ENCODE measurements around the gene SPEG. TPM values are rescaled to one million over a fixed set of nuclear protein-coding genes. Genes with fewer than 3 reads are reported as not detected.

SPEG gene
- total and polyA plus RNA-seq, 3 experiments from 2014 or later: 0.48 to 1.0 (median 0.94) TPM

- DNase-seq: no peak
- Histone ChIP-seq H3K36me3 (ENCODE audit: insufficient read depth, low read length) (no peaks in the 10 kb centered on the region), H3K4me1 (ENCODE audit: insufficient read depth, low read length) (no peaks in the 10 kb centered on the region), H3K9me3 (ENCODE audit: low read length) (no peaks in the 10 kb centered on the region), H3K27ac (ENCODE audit: low read depth, low read length) (no peak overlapping the region), H3K27me3 (ENCODE audit: insufficient read depth, low read length, poor library complexity, severe bottlenecking) (peaks cover 22% of the 10 kb centered on the region), H3K4me3 (ENCODE audit: low read length) (no peak overlapping the region)
- H3K27me3 Mint-ChIP-seq: peaks cover 30 to 61% of the 10 kb centered on the region in 2 donors
- CTCF ChIA-PET: interaction anchor here (1.1 to 6.2 kb wide), 5 partner anchors 11 to 83 kb away, joined by 3 to 26 read pairs (median 4); partner anchors contain the start of gene GMPPA
- H3K9me3 Mint-ChIP-seq: no peaks in the 10 kb centered on the region
- H3K4me1 Mint-ChIP-seq: peaks cover 0 to 16% (median 2%) of the 10 kb centered on the region in 3 donors
- no peaks in the 10 kb centered on the region for H3K36me3 Mint-ChIP-seq
- H3K27ac Mint-ChIP-seq: no peak overlapping the region
- POLR2A ChIA-PET: no interaction called here
- H3K4me3 Mint-ChIP-seq: peak overlapping the region; percentile 34 to 82 (median 40)
These were observed 50.5 kb downstream of the SPEG start for GRCh38 chr2:219485201-219485580.

GRCh38 chr2:219486380-219486959 is 51.8 kb downstream of the SPEG start:
- POLR2A ChIA-PET: no interaction called here

GRCh38 chr2:219488149-219488843 is 53.7 kb downstream of the SPEG start:
- H3K4me1 ChIP-seq (ENCODE audit: insufficient read depth, low read length): no peaks in the 10 kb centered on the region
- H3K36me3 ChIP-seq (ENCODE audit: insufficient read depth, low read length): no peaks in the 10 kb centered on the region
- no peaks in the 10 kb centered on the region for H3K9me3 ChIP-seq (ENCODE audit: low read length)
- peaks cover 50 to 61% of the 10 kb centered on the region in 2 donors for H3K27me3 Mint-ChIP-seq
- H3K27ac ChIP-seq (ENCODE audit: low read depth, low read length): no peak overlapping the region
- H3K4me1 Mint-ChIP-seq: peaks cover 0 to 16% (median 2%) of the 10 kb centered on the region in 3 donors
- peaks cover 26% of the 10 kb centered on the region for H3K27me3 ChIP-seq (ENCODE audit: insufficient read depth, low read length, poor library complexity, severe bottlenecking)
- no peaks in the 10 kb centered on the region for H3K36me3 Mint-ChIP-seq
- H3K9me3 Mint-ChIP-seq: no peaks in the 10 kb centered on the region
- H3K27ac Mint-ChIP-seq: no peak overlapping the region
- DNase-seq: no peak
- no peak overlapping the region for H3K4me3 Mint-ChIP-seq
- H3K4me3 ChIP-seq (ENCODE audit: low read length): no peak overlapping the region
- ChIA-PET POLR2A (no interaction called here), CTCF (no interaction called here)

More at GRCh38 chr2:219486380-219486959, 51.8 kb downstream of the SPEG start:
- Mint-ChIP-seq H3K27me3 (peaks cover 39 to 62% of the 10 kb centered on the region in 2 donors), H3K4me1 (peaks cover 0 to 16% (median 2%) of the 10 kb centered on the region in 3 donors), H3K4me3 (no peak overlapping the region), H3K9me3 (no peaks in the 10 kb centered on the region), H3K27ac (no peak overlapping the region), H3K36me3 (no peaks in the 10 kb centered on the region)
- Histone ChIP-seq H3K9me3 (ENCODE audit: low read length) (no peaks in the 10 kb centered on the region), H3K4me3 (ENCODE audit: low read length) (no peak overlapping the region), H3K27ac (ENCODE audit: low read depth, low read length) (no peak overlapping the region), H3K4me1 (ENCODE audit: insufficient read depth, low read length) (no peaks in the 10 kb centered on the region), H3K36me3 (ENCODE audit: insufficient read depth, low read length) (no peaks in the 10 kb centered on the region), H3K27me3 (ENCODE audit: insufficient read depth, low read length, poor library complexity, severe bottlenecking) (peaks cover 22% of the 10 kb centered on the region)
- CTCF ChIA-PET: interaction anchor here (1.1 to 6.2 kb wide), 4 partner anchors 9 to 84 kb away, joined by 4 to 26 read pairs (median 7); partner anchors contain the start of gene GMPPA
- no peak for DNase-seq

GRCh38 chr2:219488844-219489194 is 54.2 kb downstream of the SPEG start:
- POLR2A ChIA-PET: no interaction called here
- Mint-ChIP-seq H3K4me3 (no peak overlapping the region), H3K27me3 (peaks cover 50 to 66% of the 10 kb centered on the region in 2 donors), H3K9me3 (no peaks in the 10 kb centered on the region), H3K27ac (no peak overlapping the region), H3K36me3 (no peaks in the 10 kb centered on the region), H3K4me1 (peaks cover 0 to 15% (median 2%) of the 10 kb centered on the region in 3 donors)
- CTCF ChIA-PET: no interaction called here
- H3K27ac ChIP-seq (ENCODE audit: low read depth, low read length): no peak overlapping the region
- no peaks in the 10 kb centered on the region for H3K4me1 ChIP-seq (ENCODE audit: insufficient read depth, low read length)
- H3K27me3 ChIP-seq (ENCODE audit: insufficient read depth, low read length, poor library complexity, severe bottlenecking): peaks cover 26% of the 10 kb centered on the region
- no peaks in the 10 kb centered on the region for H3K36me3 ChIP-seq (ENCODE audit: insufficient read depth, low read length)
- DNase-seq: no peak
- H3K9me3 ChIP-seq (ENCODE audit: low read length): no peaks in the 10 kb centered on the region
- no peak overlapping the region for H3K4me3 ChIP-seq (ENCODE audit: low read length)

- no peak for DNase-seq
- Histone ChIP-seq H3K27me3 (ENCODE audit: insufficient read depth, low read length, poor library complexity, severe bottlenecking) (peaks cover 22% of the 10 kb centered on the region), H3K4me1 (ENCODE audit: insufficient read depth, low read length) (no peaks in the 10 kb centered on the region), H3K4me3 (ENCODE audit: low read length) (no peak overlapping the region), H3K9me3 (ENCODE audit: low read length) (no peaks in the 10 kb centered on the region), H3K36me3 (ENCODE audit: insufficient read depth, low read length) (no peaks in the 10 kb centered on the region), H3K27ac (ENCODE audit: low read depth, low read length) (no peak overlapping the region)
- ChIA-PET CTCF (no interaction called here), POLR2A (no interaction called here)
- Mint-ChIP-seq H3K36me3 (no peaks in the 10 kb centered on the region), H3K27ac (no peak overlapping the region), H3K9me3 (no peaks in the 10 kb centered on the region), H3K4me3 (no peak overlapping the region), H3K27me3 (peaks cover 52 to 66% of the 10 kb centered on the region in 2 donors), H3K4me1 (peaks cover 0 to 10% (median 0%) of the 10 kb centered on the region in 3 donors)
These were observed 54.7 kb downstream of the SPEG start for GRCh38 chr2:219489315-219489714.

- H3K4me1 Mint-ChIP-seq: peaks cover 0 to 8% (median 0%) of the 10 kb centered on the region in 3 donors
- Histone ChIP-seq H3K36me3 (ENCODE audit: insufficient read depth, low read length) (no peaks in the 10 kb centered on the region), H3K4me3 (ENCODE audit: low read length) (no peak overlapping the region), H3K27me3 (ENCODE audit: insufficient read depth, low read length, poor library complexity, severe bottlenecking) (peaks cover 25% of the 10 kb centered on the region), H3K4me1 (ENCODE audit: insufficient read depth, low read length) (no peaks in the 10 kb centered on the region), H3K27ac (ENCODE audit: low read depth, low read length) (no peak overlapping the region), H3K9me3 (ENCODE audit: low read length) (no peaks in the 10 kb centered on the region)
- H3K9me3 Mint-ChIP-seq: no peaks in the 10 kb centered on the region
- H3K27me3 Mint-ChIP-seq: peaks cover 53 to 71% of the 10 kb centered on the region in 2 donors
- H3K27ac Mint-ChIP-seq: no peak overlapping the region
- H3K4me3 Mint-ChIP-seq: no peak overlapping the region
- ChIA-PET POLR2A (no interaction called here), CTCF (interaction anchor here (2.0 kb wide), 1 partner anchor 19 kb away, joined by 7 read pairs; no protein-coding TSS in a partner anchor)
- no peaks in the 10 kb centered on the region for H3K36me3 Mint-ChIP-seq
- no peak for DNase-seq
These were observed 55.5 kb downstream of the SPEG start for GRCh38 chr2:219490186-219490585.

GRCh38 chr2:219490600-219491130 is 56.0 kb downstream of the SPEG start:
- Histone ChIP-seq H3K27me3 (ENCODE audit: insufficient read depth, low read length, poor library complexity, severe bottlenecking) (peaks cover 23% of the 10 kb centered on the region), H3K4me3 (ENCODE audit: low read length) (no peak overlapping the region), H3K9me3 (ENCODE audit: low read length) (no peaks in the 10 kb centered on the region), H3K27ac (ENCODE audit: low read depth, low read length) (no peak overlapping the region), H3K4me1 (ENCODE audit: insufficient read depth, low read length) (no peaks in the 10 kb centered on the region), H3K36me3 (ENCODE audit: insufficient read depth, low read length) (no peaks in the 10 kb centered on the region)
- no peak overlapping the region for H3K27ac Mint-ChIP-seq
- H3K4me1 Mint-ChIP-seq: peaks cover 0 to 6% (median 0%) of the 10 kb centered on the region in 3 donors
- no peaks in the 10 kb centered on the region for H3K36me3 Mint-ChIP-seq
- ChIA-PET POLR2A (no interaction called here), CTCF (interaction anchor here (1.7 to 2.0 kb wide), 2 partner anchors 19 to 39 kb away, joined by 7 to 10 read pairs; no protein-coding TSS in a partner anchor)
- H3K4me3 Mint-ChIP-seq: no peak overlapping the region
- H3K27me3 Mint-ChIP-seq: peaks cover 53 to 70% of the 10 kb centered on the region in 2 donors
- no peaks in the 10 kb centered on the region for H3K9me3 Mint-ChIP-seq
- no peak for DNase-seq

- H3K9me3 ChIP-seq (ENCODE audit: low read length): no peaks in the 10 kb centered on the region
- Mint-ChIP-seq H3K4me1 (peaks cover 0 to 7% (median under 1%) of the 10 kb centered on the region in 3 donors), H3K27ac (no peak overlapping the region), H3K36me3 (no peaks in the 10 kb centered on the region), H3K9me3 (no peaks in the 10 kb centered on the region), H3K27me3 (peaks cover 52 to 66% of the 10 kb centered on the region in 2 donors), H3K4me3 (no peak overlapping the region)
- ChIA-PET POLR2A (no interaction called here), CTCF (interaction anchor here (1.3 to 2.0 kb wide), 3 partner anchors 18 to 49 kb away, joined by 4 to 10 read pairs (median 7); no protein-coding TSS in a partner anchor)
- no peak overlapping the region for H3K27ac ChIP-seq (ENCODE audit: low read depth, low read length)
- no peaks in the 10 kb centered on the region for H3K4me1 ChIP-seq (ENCODE audit: insufficient read depth, low read length)
- no peaks in the 10 kb centered on the region for H3K36me3 ChIP-seq (ENCODE audit: insufficient read depth, low read length)
- H3K27me3 ChIP-seq (ENCODE audit: insufficient read depth, low read length, poor library complexity, severe bottlenecking): peaks cover 22% of the 10 kb centered on the region
- H3K4me3 ChIP-seq (ENCODE audit: low read length): no peak overlapping the region
- no peak for DNase-seq
These were observed 56.8 kb downstream of the SPEG start for GRCh38 chr2:219491278-219491963.

Data from CD8-positive, alpha-beta memory T cell (primary cell).